Aorta (tissue), 5 donors: ENCODE results near the gene TAF15. TPM values are rescaled to one million over a fixed set of nuclear protein-coding genes. Genes with fewer than 3 reads are reported as not detected.

Experiments
- ATAC-seq: fragments of 200-7000 bp; cut with Tn5 transposase; one replicate; pipeline ENCODE4 v1.9.1; 2022; ENCODE audit warnings: moderate library complexity; ENCODE audit not compliant: low FRiP score
- DNase-seq, 2 donors: peaks; one replicate each; pipeline ENCODE4 v3.0.0-alpha.2; 2020
- H3K27ac ChIP-seq, 2 donors: one replicate each; pipeline ENCODE4 v1.5.1; 2013; ENCODE audit warnings: low read length in 2 of 2, mild to moderate bottlenecking in 2 of 2, moderate library complexity in 2 of 2, control low read depth in 1 of 2, inconsistent platforms in 1 of 2, low read depth in 1 of 2
- H3K27me3 ChIP-seq, 2 donors: one replicate each; pipeline ENCODE4 v1.6.1; 2013; ENCODE audit warnings: control low read depth in 1 of 2, low read length in 1 of 2, mild to moderate bottlenecking in 1 of 2, moderate library complexity in 1 of 2; ENCODE audit not compliant: insufficient read depth in 2 of 2, control insufficient read depth in 1 of 2
- H3K36me3 ChIP-seq, 2 donors: one replicate each; pipeline ENCODE4 v1.6.1; 2013; ENCODE audit warnings: control low read depth in 1 of 2, low read length in 1 of 2, mild to moderate bottlenecking in 1 of 2; ENCODE audit not compliant: insufficient read depth in 2 of 2, control insufficient read depth in 1 of 2
- H3K4me1 ChIP-seq, 2 donors: one replicate each; pipeline ENCODE4 v1.6.1; 2013; ENCODE audit warnings: low read length in 2 of 2, control low read depth in 1 of 2, mild to moderate bottlenecking in 1 of 2, moderate library complexity in 1 of 2; ENCODE audit not compliant: insufficient read depth in 2 of 2, control insufficient read depth in 1 of 2
- H3K4me3 ChIP-seq, 2 donors: one replicate each; pipeline ENCODE4 v1.5.1; 2013; ENCODE audit warnings: low read length in 2 of 2, control low read depth in 1 of 2, mild to moderate bottlenecking in 1 of 2
- H3K9me3 ChIP-seq: one replicate; pipeline ENCODE4 v1.6.1; 2013; ENCODE audit warnings: mild to moderate bottlenecking, low read length; ENCODE audit not compliant: control insufficient read depth
- WGBS, 2 donors: extraction: QIAGEN DNeasy Blood & Tissue Kit; methylation state at CpG; one replicate each; pipeline ENCODE4 v1.1.7; 2013; 5-methylcytosine and 5-hydroxymethylcytosine counted together
- intact Hi-C, 2 donors: fragments of 100-400 bp; cut with DNase I; formaldehyde crosslinking; loops; one replicate each; pipeline versions ENCODE4 v1.14.2 to v1.15.0; 2022
- polyA plus RNA-seq, 2 donors: library from polyadenylated mRNA; stranded (reverse); fragments of 200-250 nt; gene quantifications; one replicate each; pipeline ENCODE4 v1.2.3, GENCODE V29; 2013
- total RNA-seq, 2 donors: library from RNA; stranded (reverse); fragmentation: NEBNext Ultra II Directional; extraction: Animal tissue kit (Norgen Biotek cat#: 25700); gene quantifications; one replicate each; pipeline ENCODE4 v1.2.1, GENCODE V29; 2021
- donor health status: healthy with polysubstance abuse.
- donor health status: Bipolar disorder and iron deficiency.
- donor health status: DM: no; HTN: no; CAD: no.
- donor health status: DM: no; HTN: no; CAD: no.
- donor health status: DM: yes; HTN: yes; CAD: no.

Gene TAF15
- total and polyA plus RNA-seq, 4 donors = 86.2 to 167 (median 139) TPM

- Histone ChIP-seq H3K27ac (no peak overlapping the region), H3K4me1 (no peaks in the 10 kb centered on the region), H3K27me3 (no peaks in the 10 kb centered on the region), H3K9me3 (no peaks in the 10 kb centered on the region), H3K36me3 (no peaks in the 10 kb centered on the region), H3K4me3 (no peak overlapping the region)
- WGBS, 2 donors = 94% methylated on average over 16 of the region's 16 CpGs
- ATAC-seq (no peak), DNase-seq (no peak)
- intact Hi-C loops = no loop called here
Measured at GRCh38 chr17:35778641-35779196, 30.6 kb upstream of the TAF15 start.

- intact Hi-C loops = no loop called here
- Histone ChIP-seq H3K27ac (no peak overlapping the region), H3K36me3 (no peaks in the 10 kb centered on the region), H3K4me3 (no peak overlapping the region), H3K9me3 (no peaks in the 10 kb centered on the region), H3K27me3 (no peaks in the 10 kb centered on the region), H3K4me1 (no peaks in the 10 kb centered on the region)
- 44 to 62% methylated on average over 3 of the region's 3 CpGs for WGBS, 2 donors
- no peak for ATAC-seq
- DNase-seq = no peak
Measured at GRCh38 chr17:35780950-35781349, 28.3 kb upstream of the TAF15 start.

GRCh38 chr17:35784895-35785294, 24.4 kb upstream of the TAF15 start:
- Histone ChIP-seq H3K27me3 (no peaks in the 10 kb centered on the region), H3K4me3 (no peak overlapping the region), H3K27ac (no peak overlapping the region), H3K36me3 (no peaks in the 10 kb centered on the region), H3K4me1 (no peaks in the 10 kb centered on the region), H3K9me3 (no peaks in the 10 kb centered on the region)
- DNase-seq = no peak
- ATAC-seq = no peak
- intact Hi-C loops = no loop called here
- WGBS, 2 donors = 85 to 96% methylated on average over 2 of the region's 2 CpGs

GRCh38 chr17:35786941-35787432, 22.3 kb upstream of the TAF15 start:
- Histone ChIP-seq H3K4me3 (no peak overlapping the region), H3K4me1 (no peaks in the 10 kb centered on the region), H3K27me3 (no peaks in the 10 kb centered on the region), H3K27ac (no peak overlapping the region), H3K9me3 (no peaks in the 10 kb centered on the region), H3K36me3 (no peaks in the 10 kb centered on the region)
- DNase-seq = no peak
- intact Hi-C loops = no loop called here
- no peak for ATAC-seq
- 66 to 70% methylated on average over 3 of the region's 3 CpGs for WGBS, 2 donors

- no peaks in the 10 kb centered on the region for H3K4me1 ChIP-seq
- no peaks in the 10 kb centered on the region for H3K36me3 ChIP-seq
- no peaks in the 10 kb centered on the region for H3K27me3 ChIP-seq
- intact Hi-C loops = no loop called here
- ATAC-seq = peak; percentile 72
- DNase-seq = no peak
- no peaks in the 10 kb centered on the region for H3K9me3 ChIP-seq
- WGBS, 2 donors = 26 to 31% methylated on average over 2 of the region's 2 CpGs
- H3K4me3 ChIP-seq = no peak overlapping the region
- no peak overlapping the region for H3K27ac ChIP-seq
Measured at GRCh38 chr17:35788477-35789368, 20.6 kb upstream of the TAF15 start.

- intact Hi-C loops = no loop called here
- WGBS, 2 donors = 94 to 98% methylated on average over 3 of the region's 3 CpGs
- Histone ChIP-seq H3K27ac (no peak overlapping the region), H3K27me3 (no peaks in the 10 kb centered on the region), H3K4me3 (no peak overlapping the region), H3K4me1 (no peaks in the 10 kb centered on the region), H3K36me3 (no peaks in the 10 kb centered on the region), H3K9me3 (no peaks in the 10 kb centered on the region)
- DNase-seq (no peak), ATAC-seq (no peak)
Measured at GRCh38 chr17:35790841-35791240, 18.4 kb upstream of the TAF15 start.

- no peaks in the 10 kb centered on the region for H3K9me3 ChIP-seq
- intact Hi-C loops = no loop called here
- no peak overlapping the region for H3K27ac ChIP-seq
- DNase-seq (no peak), ATAC-seq (no peak)
- H3K4me1 ChIP-seq = no peaks in the 10 kb centered on the region
- no peaks in the 10 kb centered on the region for H3K36me3 ChIP-seq
- WGBS, 2 donors = 63 to 73% methylated on average over 9 of the region's 9 CpGs
- H3K4me3 ChIP-seq = no peak overlapping the region
- no peaks in the 10 kb centered on the region for H3K27me3 ChIP-seq
Measured at GRCh38 chr17:35791681-35792350, 17.5 kb upstream of the TAF15 start.

- H3K27ac ChIP-seq = no peak overlapping the region
- WGBS, 2 donors = 79 to 81% methylated on average over 3 of the region's 3 CpGs
- ATAC-seq = no peak
Measured at GRCh38 chr17:35793257-35793656, 16.0 kb upstream of the TAF15 start.

More at GRCh38 chr17:35793257-35793656, 16.0 kb upstream of the TAF15 start:
- no peaks in the 10 kb centered on the region for H3K9me3 ChIP-seq
- H3K36me3 ChIP-seq = no peaks in the 10 kb centered on the region
- no peaks in the 10 kb centered on the region for H3K4me1 ChIP-seq
- H3K27me3 ChIP-seq = no peaks in the 10 kb centered on the region
- no peak for DNase-seq
- intact Hi-C loops = no loop called here
- H3K4me3 ChIP-seq = no peak overlapping the region
